Glutamatergic neuron (in vitro differentiated cells): ENCODE measurements around the gene SNPH. TPM values are rescaled to one million over a fixed set of nuclear protein-coding genes. Genes with fewer than 3 reads are reported as not detected.

Source experiments
- DNase-seq: peaks from one replicate; pipeline ENCODE4 v3.0.0; 2022
- H3K27ac Mint-ChIP-seq: one replicate; pipeline ENCODE4 v1.8.0; 2020; ENCODE audit warnings: mild to moderate bottlenecking, mixed read lengths, inconsistent platforms; ENCODE audit not compliant: unreplicated experiment
- H3K27me3 Mint-ChIP-seq: one replicate; pipeline ENCODE4 v1.8.0; 2020; ENCODE audit warnings: mild to moderate bottlenecking, moderate library complexity, mixed read lengths, inconsistent platforms; ENCODE audit not compliant: unreplicated experiment
- H3K36me3 Mint-ChIP-seq: one replicate; pipeline ENCODE4 v1.8.0; 2020; ENCODE audit warnings: mild to moderate bottlenecking, mixed read lengths, inconsistent platforms; ENCODE audit not compliant: unreplicated experiment
- H3K4me1 Mint-ChIP-seq: one replicate; pipeline ENCODE4 v1.8.0; 2020; ENCODE audit warnings: mild to moderate bottlenecking, low read depth, mixed read lengths, inconsistent platforms; ENCODE audit not compliant: unreplicated experiment
- H3K4me3 Mint-ChIP-seq: one replicate; pipeline ENCODE4 v1.8.0; 2020; ENCODE audit warnings: mild to moderate bottlenecking, mixed read lengths, inconsistent platforms; ENCODE audit not compliant: unreplicated experiment
- H3K9me3 Mint-ChIP-seq: one replicate; pipeline ENCODE4 v1.8.0; 2020; ENCODE audit warnings: mild to moderate bottlenecking, moderate library complexity, mixed read lengths, inconsistent platforms; ENCODE audit not compliant: unreplicated experiment
- CTCF ChIP-seq: fragments of 200-600 bp; sonication (generic); IDR thresholded peaks from one replicate; pipeline ENCODE4 v1.5.0; 2021; ENCODE audit not compliant: partially characterized antibody, unreplicated experiment
- total RNA-seq: library from RNA; stranded (reverse); fragmentation: NEBNext Ultra II Directional; extraction: Animal tissue kit (Norgen Biotek cat#: 25700); gene quantifications from one replicate; pipeline ENCODE4 v1.2.1, GENCODE V29; 2021; ENCODE audit not compliant: unreplicated experiment

SNPH gene
- total RNA-seq, 1 donor from 2014 or later: 34.5 TPM

DNA sequence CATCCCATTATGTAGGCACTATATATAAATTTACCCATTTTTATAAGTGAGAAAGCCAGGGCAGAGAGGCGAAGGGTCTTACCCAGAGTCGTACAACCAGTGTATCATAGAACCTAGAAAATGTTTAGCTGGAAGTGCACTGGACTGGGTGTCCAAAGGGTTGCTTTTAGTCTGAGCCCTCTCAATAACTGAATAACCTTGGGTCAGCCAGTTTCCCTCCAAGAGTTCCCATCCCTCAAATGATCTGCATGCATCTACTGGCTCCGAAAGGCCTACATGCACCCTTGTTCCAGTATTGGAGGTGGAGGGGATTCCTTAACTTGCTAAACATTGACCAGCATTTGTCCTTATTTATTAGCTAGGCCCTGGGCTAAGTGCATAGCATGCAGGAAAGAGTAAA lies 3.8 kb downstream of the SNPH start:
- Mint-ChIP-seq H3K27me3 (peaks cover 20% of the 10 kb centered on the region), H3K9me3 (peaks cover 11% of the 10 kb centered on the region), H3K27ac (no peak overlapping the region), H3K4me1 (peaks cover 61% of the 10 kb centered on the region), H3K4me3 (no peak overlapping the region), H3K36me3 (peaks cover 3% of the 10 kb centered on the region)
- DNase-seq: no peak
- no peak for TF ChIP-seq CTCF

GRCh38 chr20:1272368-1273100 lies 6.4 kb downstream of the SNPH start:
- H3K36me3 Mint-ChIP-seq: peaks cover 3% of the 10 kb centered on the region
- H3K4me1 Mint-ChIP-seq: peaks cover 57% of the 10 kb centered on the region
- H3K27ac Mint-ChIP-seq: no peak overlapping the region
- H3K9me3 Mint-ChIP-seq: peaks cover 13% of the 10 kb centered on the region
- no peak for TF ChIP-seq CTCF
- peak overlapping the region; percentile 30 for H3K4me3 Mint-ChIP-seq
- H3K27me3 Mint-ChIP-seq: peaks cover 18% of the 10 kb centered on the region
- DNase-seq: no peak

DNA sequence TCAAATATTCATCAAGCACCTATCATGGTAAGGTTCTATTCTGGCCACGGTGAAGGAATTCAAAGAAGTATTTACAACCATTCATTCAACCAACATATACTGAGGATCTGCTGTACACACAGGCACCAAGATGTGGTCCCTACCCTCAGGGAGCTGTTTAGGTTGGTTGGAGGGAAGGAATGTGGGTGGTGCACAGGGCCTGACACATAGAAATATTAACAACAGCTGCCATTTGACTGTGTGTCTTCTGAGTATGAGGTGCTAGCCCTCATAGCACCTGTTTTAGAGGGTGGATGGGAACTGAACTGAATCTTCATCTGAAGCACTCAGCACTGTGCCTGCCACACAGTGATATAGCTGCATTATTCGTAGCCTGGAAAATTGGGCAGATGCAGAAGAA lies 7.3 kb downstream of the SNPH start:
- Mint-ChIP-seq H3K4me1 (peaks cover 52% of the 10 kb centered on the region), H3K36me3 (peaks cover 3% of the 10 kb centered on the region), H3K27ac (peak overlapping the region; percentile 2), H3K4me3 (peak overlapping the region; percentile 60), H3K9me3 (peaks cover 13% of the 10 kb centered on the region), H3K27me3 (peaks cover 16% of the 10 kb centered on the region)
- no peak for DNase-seq
- no peak for TF ChIP-seq CTCF

GRCh38 chr20:1274485-1275311 lies 8.6 kb downstream of the SNPH start:
- no peak for TF ChIP-seq CTCF
- peak overlapping the region; percentile 89 for H3K27ac Mint-ChIP-seq
- peaks cover 10% of the 10 kb centered on the region for H3K27me3 Mint-ChIP-seq
- peak overlapping the region; percentile 60 for H3K4me3 Mint-ChIP-seq
- H3K36me3 Mint-ChIP-seq: no peaks in the 10 kb centered on the region
- H3K9me3 Mint-ChIP-seq: peaks cover 7% of the 10 kb centered on the region
- peaks cover 41% of the 10 kb centered on the region for H3K4me1 Mint-ChIP-seq
- DNase-seq: peak; percentile 59

DNA sequence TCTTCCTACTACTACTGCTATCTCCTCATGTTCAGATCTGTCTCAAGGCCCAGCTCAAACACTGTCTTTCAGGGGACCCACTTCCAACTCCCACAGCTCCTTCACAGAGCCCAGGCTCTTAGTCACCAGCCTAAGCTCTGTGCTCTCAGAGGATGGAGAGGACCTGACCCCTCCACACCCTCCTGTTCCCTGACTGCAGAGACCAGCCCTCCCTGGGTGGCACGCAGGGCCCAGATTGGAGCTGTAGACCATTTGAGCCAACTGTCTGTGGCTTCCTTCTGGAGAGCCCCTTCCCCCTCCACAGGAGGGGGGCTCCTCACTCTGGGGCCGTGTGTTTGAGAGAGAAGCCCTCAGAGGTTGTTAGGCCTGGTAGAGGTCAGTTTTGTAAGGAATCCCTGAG lies 9.8 kb downstream of the SNPH start:
- H3K36me3 Mint-ChIP-seq: no peaks in the 10 kb centered on the region
- H3K4me1 Mint-ChIP-seq: peaks cover 43% of the 10 kb centered on the region
- peaks cover 10% of the 10 kb centered on the region for H3K27me3 Mint-ChIP-seq
- no peak for DNase-seq
- H3K9me3 Mint-ChIP-seq: peaks cover 7% of the 10 kb centered on the region
- TF ChIP-seq CTCF: no peak
- H3K27ac Mint-ChIP-seq: peak overlapping the region; percentile 89
- H3K4me3 Mint-ChIP-seq: peak overlapping the region; percentile 73
